HEK293 (cell line): Measurements from ENCODE around the gene WDR35.

Experiments used
- GFI1B ChIP-seq: fragments of 450-650 bp; formaldehyde crosslinking; IDR thresholded peaks from 2 replicates; pipeline ENCODE4 v1.5.1; 2016; ENCODE audit warnings: missing biosample characterization, missing genetic modification characterization
- KLF1 ChIP-seq: fragments of 450-650 bp; formaldehyde crosslinking; IDR thresholded peaks from 2 replicates; pipeline ENCODE4 v1.5.1; 2016; ENCODE audit warnings: missing biosample characterization, missing genetic modification characterization
- SETDB1 ChIP-seq: IDR thresholded peaks from one replicate; pipeline ENCODE4 v1.6.1; 2017; ENCODE audit warnings: mild to moderate bottlenecking, low read length, moderate library complexity, mixed read lengths; ENCODE audit not compliant: insufficient read length
- ZBTB21 ChIP-seq: fragments of 450-650 bp; formaldehyde crosslinking; IDR thresholded peaks from 2 replicates; pipeline ENCODE4 v1.5.1; 2017; ENCODE audit warnings: missing biosample characterization, missing genetic modification characterization
- ZNF221 ChIP-seq: fragments of 450-650 bp; formaldehyde crosslinking; IDR thresholded peaks from 2 replicates; pipeline ENCODE4 v1.5.1; 2017; ENCODE audit warnings: missing biosample characterization, missing genetic modification characterization, borderline replicate concordance
- ZSCAN23 ChIP-seq: fragments of 450-650 bp; formaldehyde crosslinking; IDR thresholded peaks from 2 replicates; pipeline ENCODE4 v1.5.1; 2016; ENCODE audit warnings: missing biosample characterization, missing genetic modification characterization
- TF ChIP-seq, protein P1 (sequence below): fragments of 450-650 bp; formaldehyde crosslinking; IDR thresholded peaks from 2 replicates; pipeline ENCODE4 v1.5.1; 2016; ENCODE audit warnings: missing biosample characterization, missing genetic modification characterization

DNA sequence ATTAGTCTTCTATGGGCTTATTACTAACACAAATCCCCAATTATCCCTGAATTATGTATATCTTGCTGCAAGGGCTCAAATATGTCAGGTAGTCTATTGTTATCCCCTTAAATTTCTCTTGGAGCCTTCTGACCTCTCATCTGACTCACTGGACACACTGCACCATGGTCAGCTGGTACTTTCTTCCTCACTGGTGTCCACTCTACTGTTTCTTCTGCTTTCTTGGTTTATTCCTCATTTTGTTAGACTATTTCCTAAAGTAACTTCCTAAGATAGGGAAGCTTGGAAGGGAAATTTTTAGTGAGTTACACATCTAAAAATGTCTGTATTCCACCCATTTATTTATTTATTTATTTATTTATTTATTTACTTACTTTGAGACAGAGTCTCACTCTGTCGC lies 26.5 kb downstream of the WDR35 start:
- TF ChIP-seq, protein P1, sequence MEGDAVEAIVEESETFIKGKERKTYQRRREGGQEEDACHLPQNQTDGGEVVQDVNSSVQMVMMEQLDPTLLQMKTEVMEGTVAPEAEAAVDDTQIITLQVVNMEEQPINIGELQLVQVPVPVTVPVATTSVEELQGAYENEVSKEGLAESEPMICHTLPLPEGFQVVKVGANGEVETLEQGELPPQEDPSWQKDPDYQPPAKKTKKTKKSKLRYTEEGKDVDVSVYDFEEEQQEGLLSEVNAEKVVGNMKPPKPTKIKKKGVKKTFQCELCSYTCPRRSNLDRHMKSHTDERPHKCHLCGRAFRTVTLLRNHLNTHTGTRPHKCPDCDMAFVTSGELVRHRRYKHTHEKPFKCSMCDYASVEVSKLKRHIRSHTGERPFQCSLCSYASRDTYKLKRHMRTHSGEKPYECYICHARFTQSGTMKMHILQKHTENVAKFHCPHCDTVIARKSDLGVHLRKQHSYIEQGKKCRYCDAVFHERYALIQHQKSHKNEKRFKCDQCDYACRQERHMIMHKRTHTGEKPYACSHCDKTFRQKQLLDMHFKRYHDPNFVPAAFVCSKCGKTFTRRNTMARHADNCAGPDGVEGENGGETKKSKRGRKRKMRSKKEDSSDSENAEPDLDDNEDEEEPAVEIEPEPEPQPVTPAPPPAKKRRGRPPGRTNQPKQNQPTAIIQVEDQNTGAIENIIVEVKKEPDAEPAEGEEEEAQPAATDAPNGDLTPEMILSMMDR = no peak
- TF ChIP-seq ZSCAN23 (no peak), ZNF221 (tag by site-specific recombination) (no peak), GFI1B (tag by site-specific recombination) (no peak), SETDB1 (no peak), KLF1 (tag by site-specific recombination) (no peak), ZBTB21 (tag by site-specific recombination) (no peak)
